ENCODE data around the gene MORN1.

MORN1 gene

DNA sequence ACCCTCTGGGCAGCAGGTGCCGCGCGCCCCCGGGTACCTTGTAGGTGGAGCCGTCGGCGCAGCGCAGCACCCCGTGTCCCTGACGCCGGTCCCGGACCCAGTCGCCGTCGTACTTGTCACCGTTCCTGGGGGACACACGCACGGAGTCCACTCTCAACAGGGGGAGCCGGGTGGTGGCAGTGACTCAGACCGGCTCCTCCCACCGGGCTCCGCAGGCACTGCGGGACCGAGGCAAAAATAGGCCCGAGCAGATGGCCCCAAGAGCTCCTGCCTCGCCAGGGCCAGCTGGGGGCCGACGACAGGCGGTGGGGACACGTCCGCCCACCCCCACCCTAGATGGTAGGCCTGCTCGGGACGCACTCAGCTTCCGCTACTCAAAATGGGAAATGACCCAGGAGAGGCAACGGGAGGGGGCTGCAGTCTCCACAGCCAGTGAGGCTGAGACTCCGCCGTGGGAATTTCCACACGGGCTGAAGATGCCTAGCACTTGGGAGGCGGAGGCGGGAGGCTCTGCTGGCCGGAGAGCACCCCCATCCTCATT, 6.3 kb downstream of the MORN1 start:
- peak; percentile 24 for DNase-seq

DNA sequence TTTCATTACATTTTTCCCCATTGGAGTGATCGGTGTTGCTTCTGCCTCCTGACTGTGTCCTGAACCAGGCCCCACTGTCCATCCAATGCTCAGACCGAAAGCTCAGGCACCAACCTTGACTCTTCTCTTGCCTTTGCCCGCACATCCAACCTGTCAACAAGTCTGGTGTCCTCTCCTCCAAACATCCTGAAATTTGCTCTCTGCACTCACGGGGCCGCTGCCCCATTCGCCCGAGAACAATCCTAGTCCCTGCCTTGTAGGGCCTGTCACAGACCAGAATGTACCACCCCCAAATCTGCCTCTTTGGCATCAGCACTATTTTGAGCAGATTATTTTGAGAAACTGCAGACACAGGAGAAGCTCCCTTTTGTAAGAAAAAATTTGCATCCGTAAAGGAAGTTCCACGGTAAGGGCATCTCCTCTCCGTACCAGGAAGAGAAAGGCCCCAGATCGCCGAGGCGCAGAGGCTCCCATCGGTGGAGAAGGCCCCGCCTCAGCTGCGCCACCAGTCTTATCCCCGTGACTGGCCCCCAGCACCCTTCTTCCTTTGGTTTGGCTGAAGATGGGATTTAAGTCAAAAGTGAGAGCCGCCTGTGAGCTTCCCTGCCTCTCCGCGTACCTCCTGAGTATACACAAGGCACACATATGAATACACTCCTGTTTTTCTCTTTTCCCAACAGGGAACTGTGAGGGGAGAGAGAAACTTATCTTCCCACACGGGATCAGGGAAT, 7.1 kb downstream of the MORN1 start:
- DNase-seq, result peak; percentile 25

DNA sequence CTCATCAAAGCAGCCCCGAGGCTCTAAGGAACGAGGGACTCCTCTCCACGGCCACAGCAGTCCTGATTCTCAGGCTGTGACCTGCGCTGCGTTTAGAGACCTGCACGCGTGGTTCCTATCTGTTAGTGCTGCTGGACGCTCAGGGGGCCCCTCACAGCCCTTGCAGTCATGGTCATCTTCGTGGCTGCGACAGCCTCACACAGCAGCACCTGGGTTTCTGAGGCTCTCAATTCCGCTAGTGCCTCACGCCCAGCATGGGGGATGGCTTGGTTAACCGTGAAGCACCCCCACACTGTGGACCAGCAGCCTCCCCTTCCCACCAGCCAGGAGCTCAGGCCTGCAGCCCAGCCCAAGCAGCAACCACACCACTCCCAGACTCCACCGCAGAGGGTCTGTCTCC, 7.8 kb downstream of the MORN1 start:
- DNase-seq, result no peak

DNA sequence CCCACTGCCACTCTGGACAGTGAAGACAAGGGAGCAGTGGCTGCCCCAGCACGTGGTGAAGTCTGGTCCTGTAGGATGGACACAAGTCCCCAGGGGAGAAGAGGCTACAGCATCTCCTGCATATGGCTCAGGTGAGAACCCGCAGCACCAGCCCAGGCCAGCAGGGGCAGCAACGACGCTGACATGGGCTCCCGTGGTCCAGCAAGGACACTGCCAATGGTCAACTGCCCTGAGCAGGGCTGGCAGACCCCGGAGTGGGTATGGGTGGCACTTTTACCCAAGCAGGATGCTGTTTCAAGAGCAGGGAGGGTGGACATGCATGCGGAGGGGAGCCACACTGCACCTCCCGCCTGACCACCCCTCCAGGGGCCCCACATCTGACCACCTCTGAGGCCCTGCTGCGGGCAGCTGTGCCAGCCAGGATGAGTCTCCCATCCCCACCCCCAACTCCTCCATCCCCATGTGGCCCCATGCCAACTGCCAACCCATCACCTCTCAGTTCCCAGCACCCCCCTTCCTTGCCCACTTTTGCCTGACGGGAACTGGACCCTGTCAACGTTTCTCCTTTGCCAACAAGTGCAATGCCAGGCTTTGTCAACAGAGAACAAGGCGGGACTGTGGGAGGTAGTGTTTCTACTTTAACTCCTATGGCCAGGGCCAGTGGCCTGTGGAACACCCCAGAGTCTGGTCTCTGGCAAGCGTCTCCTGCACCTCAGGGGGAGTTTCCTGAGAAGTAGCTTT, 8.6 kb downstream of the MORN1 start:
- peak; percentile 47 for DNase-seq

DNA sequence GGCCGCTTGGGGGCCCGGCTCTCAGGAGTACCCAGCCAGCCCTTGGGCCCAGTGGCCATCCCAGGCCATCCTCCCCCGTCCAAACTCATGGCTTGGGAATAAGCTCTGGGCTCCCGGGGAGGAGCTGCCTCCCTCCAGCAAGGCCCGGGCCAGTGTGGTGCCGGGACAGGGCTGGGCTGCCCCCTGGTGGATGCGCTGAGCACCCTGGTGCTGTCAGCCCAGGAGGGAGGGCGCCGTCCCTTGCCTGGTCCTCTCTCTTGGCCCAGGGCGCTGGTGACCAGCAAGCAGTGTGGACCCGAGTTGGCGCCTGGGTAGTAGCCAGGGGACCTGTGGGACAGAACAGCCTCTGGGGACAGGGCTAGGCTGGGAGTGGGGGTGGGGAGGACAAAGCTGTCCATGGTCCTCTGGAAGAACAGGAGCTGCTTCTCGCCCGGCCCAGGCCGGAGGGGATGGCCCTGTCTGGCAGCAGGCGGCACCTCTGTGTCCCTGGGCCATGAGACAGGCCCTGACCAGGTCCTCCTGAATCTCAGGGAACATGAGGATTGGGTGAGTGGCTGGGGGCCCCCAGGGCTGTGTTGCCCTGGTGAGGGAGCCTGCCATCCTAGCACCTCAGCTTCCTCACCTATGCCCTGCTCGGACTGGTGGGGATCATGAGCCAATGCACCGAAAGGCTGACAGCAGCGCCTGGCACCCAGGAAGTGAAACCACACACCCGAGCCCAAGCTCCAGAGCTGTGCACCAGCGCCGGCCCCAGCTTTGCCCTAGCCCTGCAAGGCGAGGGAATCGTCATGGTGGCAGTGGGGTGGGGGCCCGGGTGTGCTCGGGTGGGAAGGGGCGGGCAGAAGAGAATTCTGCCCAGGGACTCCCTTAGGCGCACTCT, 9.4 kb downstream of the MORN1 start:
- peak; percentile 79 for DNase-seq

DNA sequence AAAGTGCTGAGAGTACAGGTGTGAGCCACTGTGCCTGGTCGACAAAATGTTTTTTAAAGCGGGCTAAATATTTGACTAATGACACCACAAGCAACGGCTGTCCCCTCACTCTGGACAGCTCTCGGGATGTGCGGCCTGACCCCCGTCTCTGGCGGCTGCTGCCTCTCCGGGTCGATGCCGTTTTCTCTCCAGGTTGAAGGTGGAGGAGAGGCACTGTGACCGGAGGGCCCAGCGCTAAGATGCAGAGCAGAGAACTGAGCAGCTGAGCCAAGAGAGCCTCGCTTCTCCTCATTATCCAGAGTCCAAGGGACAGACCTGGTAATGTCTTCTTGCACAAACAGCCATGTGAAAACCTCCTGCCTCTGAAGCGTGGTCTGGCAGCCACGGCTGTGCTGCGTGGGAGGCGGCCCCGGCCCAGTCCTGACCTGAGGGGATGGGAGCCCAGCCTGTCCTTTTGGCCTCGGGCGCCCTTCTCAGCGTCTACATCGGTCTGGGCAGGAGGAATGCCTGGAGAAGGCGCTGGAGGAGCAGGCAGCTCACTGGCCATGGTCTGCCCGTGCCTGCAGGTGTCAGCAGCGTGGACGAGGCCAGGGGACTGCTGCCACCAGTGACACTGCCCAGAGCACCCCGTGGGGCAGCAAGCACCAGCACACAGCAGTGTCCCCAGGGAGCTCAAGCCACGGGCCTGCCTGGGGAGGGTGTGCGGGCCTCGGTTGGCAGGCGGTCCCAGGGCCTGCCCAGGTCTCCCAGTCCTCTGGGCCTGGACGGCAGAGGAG, 10.3 kb downstream of the MORN1 start:
- DNase-seq, result no peak

DNA sequence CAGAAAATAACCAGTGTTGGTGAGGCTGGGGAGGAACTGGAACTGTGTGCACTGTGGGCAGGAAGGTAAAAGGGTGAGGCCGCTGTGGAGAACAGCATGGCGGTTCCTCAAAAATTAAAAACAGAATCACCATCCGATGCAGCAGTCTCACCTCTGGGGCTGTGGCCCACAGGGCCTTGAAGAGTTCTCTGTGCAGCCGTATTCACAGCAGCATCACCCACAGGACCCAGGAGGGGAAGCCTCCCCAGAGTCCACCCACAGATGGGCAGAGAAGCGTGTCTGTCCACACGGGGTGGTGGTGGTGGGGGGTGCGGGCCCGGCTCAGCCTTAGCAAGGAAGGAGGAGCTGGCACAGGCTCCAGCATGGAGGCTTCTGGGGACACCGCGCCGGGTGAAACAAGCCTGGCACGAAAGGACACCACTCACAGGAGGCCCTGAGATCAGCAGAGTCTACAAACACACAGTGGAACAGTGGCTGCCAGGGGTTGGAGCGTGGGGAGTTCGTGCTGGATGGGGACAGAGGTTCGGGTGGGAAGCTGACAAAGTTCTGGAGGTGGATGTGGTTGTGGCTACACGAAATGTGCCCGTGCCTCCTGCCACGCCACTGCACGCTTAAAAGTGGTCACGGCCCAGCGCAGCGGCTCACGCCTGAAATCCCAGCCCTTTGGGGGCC, 11.5 kb downstream of the MORN1 start:
- DNase-seq, result no peak

DNA sequence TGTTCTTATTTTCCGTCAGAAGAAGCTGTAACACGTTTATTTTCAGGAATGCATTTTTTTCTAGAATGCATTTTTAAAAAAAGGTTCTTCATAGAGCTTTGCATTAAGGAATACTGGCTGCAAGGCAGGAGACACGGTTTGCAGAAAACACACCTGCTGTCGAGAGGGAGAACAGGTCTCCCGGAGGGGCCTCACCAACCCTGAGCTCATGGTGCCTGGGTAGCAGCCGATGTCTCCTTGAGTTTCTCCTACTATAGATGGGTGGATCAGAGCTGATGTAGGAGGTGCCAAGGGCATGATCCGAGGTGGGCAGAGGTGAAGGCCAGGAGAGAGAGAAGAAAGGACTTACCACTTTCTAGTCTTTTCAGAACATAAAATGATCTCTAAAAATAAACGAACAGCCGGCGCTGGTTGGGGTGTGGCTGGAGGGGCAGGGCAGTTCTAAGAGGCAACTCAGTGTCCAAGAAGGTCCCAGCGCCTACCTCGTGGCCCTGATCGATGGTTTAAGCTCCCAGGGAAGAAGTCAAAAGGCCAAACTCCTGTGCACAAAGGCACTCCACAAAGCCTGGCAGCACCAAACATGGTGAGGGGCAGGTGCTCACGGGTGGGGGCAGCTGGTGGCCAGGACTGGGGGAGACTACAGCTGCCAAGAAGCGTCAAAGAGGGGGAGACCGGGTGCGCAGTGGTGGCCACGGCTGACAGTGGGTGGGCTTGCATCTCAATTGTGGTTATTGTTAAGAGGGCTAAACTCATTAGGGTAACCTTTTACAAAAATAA, 12.2 kb downstream of the MORN1 start:
- DNase-seq, result no peak

DNA sequence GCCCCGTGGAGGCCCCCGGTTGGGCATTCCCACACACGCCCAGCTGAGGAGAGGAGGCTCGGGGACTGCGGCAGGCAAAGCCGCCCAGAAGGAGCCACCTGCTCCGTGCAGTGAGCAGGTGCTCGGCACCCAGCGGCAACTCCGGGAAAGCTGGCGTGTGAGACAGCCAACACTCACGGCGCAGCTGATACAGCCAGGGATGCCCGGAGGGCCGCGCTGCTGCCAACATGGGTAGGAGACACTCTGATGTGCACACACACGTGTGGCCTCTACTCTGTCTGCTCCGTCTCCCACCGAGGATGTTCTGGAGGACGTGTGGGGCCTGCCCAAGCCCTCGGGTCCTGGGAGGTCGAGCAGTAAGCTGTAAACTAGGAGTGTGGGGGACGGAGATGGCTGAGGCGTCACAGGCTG, 12.9 kb downstream of the MORN1 start:
- DNase-seq, result no peak

DNA sequence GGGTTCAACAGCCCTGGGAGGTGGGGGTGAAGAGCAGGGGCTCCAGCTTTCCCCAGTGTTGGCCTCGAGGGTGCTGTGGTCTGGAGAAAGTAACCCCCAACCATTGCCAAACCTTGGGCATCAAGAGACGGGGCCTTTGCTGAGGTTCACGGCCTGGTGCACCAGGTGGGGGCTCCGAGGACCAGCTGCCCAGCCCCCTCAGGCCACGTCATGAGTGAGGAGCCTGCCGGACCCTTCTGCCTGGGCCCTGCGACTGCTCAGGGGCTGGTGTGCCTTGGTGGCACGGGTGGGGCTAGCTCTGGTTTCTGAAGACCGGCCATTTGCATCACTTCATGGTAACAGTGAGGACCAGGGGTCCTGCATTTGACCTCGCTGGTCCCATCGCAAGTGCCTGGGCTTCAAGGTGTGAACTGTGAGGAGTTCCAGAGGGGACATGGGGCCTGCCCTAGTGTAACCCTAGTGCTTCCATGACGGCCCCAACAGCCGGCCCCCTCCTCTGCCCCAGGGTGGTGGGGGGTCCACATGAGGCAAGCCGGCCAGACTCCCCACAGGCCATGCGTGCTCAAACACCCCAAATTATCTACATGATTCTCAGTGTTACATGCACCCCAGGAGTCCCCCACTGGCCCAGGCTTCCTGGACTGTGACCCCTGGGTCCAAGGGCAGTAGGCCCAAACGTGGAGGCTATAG, 13.5 kb downstream of the MORN1 start:
- no peak for DNase-seq

DNA sequence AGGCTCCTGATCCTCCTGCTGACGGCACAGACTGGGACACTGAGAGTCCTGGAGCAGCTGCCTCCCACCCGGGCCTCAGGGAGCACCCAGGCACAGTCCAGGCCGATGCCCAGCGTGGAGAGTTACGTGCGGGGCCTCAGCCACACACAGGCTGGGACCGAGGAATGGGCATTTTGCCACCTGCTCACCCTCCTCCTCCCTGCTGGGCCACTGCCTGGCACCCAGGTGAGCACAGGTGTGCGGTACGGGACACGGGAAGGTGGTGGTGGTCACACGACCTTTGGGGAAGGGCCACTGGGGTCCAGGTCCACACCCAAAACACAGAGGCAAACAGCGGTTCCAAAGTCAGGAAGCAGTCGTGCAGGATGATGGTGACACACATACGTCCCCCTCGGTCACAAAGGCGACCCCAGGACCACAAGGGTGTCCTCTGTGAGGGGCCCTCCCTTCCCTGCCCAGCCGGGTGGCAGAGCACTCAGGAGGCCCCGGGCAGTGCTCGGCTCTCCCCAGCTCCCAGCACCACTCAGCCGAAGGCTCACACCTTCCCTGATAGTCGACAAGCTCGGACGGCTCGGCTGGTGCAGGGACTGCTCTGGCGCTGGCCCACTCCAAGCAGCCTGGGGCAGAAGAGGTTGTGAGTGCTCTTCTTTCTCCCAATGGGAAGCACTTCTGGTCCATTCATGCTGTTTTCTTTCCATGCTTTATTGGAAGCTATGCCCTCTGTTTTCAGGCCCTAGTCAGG, 14.3 kb downstream of the MORN1 start:
- DNase-seq, result no peak

DNA sequence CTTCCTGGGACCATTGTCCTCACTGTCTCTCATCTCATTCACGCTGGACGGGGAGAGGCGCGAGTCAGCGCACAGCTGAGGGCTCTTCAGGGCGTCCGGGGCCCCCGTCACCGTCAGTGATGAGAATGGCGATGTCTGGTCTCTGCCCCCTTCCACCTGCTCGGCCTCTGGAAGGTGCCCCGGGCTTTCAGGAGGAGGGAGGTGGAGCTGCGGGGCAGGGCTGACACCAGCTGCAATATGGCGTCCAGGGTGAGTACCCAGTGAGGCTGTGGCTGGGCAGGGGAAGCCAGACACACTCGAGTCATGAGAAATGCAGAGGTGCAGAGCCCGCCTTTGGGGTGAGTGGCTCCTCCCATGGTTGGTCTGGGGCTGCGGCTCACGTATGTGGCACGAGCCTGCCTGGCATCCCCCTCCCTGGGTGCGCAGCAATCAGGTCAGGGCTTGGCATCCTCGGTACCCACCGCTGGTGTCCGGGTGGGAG, 15.1 kb downstream of the MORN1 start:
- DNase-seq, result no peak

DNA sequence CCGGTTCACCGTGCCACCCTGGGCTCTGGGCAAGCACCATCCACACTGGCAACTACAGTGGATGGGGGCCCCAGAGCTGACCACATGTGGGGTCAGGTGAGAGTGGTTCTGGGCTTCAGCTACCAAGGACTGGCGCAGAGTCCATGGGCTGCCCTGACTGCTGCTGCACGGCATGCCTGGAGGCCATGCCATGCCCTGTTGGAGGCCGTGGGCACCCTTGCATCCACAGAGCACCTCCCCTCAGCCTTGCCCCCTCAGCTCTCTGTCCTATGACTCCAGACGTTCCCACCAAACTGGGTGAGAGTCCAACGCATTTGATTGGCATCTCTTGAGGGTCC, 15.5 kb downstream of the MORN1 start:
- no peak for DNase-seq

DNA sequence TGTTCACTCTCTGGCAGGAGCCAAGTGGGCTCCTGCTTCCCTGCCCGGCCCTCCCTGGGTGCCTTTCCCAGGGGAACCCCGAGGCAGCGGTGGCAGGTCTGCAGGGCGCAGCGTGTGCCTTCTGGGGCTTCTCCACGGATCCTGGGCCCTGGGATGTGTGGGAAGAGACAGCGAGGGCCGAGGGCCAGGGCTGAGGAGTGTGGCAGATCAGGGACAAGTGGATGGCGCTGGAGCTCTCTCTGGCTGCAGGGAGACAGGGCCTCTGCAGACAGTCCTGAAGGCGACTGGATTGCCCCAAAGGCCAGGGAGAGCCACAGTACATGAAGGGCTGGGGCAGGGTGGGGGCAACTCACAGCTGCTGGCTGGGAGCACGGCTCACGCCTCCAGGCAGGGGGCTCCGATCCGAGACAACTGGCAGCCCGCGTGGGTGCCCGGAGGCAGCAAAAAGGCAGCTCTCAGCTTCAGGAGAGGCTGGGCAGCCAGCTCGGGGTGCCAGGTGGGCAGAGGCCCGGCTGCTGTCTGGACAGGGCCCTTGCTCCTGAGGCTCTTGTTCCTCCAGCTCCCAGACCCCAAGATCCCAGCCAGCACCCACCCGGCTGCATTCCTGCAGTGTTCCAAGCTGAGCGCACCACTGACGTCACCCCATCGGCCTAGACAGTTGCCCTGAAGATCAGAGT, 16.0 kb downstream of the MORN1 start:
- DNase-seq, result no peak

DNA sequence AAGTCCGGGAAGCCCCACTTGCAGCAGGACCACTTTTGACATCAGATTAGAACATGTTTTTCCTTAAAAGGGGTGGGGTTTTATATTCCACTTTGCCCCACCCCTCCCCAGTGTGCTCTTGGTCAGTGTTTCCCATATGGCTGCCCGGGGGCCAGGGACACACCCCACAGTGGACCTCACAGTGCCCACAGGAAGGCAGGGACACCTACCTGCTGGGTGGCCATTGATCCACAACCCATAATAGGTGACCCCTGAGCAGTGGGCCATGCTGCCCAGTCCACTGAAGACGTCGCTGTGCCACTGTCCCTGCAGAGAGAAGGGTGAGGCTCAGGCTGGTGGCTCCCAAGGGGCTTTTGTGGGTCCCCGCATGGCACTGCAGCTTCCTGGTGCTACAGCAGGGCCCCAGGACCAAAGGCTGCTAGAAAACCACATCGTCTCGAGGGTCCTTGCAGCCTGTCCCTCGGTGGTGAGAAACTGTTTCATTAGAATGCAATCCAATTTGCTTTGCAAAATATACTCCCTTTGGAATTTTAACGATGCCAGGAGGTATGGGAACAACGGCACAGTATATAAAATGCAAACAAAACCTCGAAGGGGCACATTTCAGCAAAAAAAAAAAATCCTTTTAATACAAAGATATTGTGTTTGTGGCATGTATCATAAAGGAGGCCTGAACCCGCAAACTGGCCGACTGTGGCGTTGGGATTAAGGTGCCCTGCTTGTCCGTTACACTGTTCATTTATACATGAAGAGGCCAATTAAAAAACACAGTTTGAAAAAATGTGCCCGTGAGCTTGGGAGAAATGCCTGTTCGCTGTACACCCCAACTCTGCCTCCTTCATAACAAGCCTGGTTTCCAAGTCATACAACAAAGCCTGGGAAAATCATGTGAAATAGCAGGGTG, 16.9 kb downstream of the MORN1 start:
- DNase-seq, result no peak

DNA sequence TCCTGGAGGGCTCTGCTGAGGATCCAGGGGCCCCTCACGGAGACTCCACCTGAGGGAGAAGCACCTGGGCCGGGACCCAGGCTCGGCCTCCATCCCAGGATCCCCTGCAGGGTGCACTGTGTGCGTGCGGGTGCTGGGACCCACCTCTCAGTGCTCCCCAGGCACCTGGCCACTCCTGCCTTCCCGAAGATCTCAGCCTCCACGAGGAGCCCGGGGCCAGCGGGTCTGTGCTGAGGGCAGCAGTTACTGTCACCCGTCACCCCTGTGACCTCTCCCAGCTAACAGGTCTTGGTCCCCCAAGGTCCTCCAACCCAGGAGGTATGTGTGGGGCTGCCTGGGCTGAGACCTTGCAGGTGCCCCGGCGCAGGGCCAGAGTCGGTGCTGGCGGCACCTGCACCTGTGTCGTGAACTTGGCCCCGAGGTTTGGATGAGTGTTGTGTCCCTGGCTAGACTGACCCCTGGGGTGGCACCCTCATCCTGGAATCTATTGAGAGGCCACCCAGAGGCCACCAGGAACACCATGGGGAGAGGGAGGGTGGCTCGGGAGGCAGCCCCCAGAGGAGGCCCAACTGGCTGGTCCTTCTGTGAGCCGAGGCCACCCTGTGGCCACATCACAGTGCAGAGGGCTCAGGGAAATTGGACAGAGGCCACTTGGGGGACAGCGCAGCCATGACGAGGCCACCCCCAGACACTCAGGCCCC, 17.7 kb downstream of the MORN1 start:
- DNase-seq, result no peak

Data from activated CD4-positive, CD25-positive, alpha-beta regulatory T cell treated with anti-CD3 and anti-CD28 coated beads, Interleukin-2, amount 50 U/mL, for 72 hours (primary cell).